ENCODE measurements around the gene FUT7.

Gene FUT7

GRCh38 chr9:137050570-137050969 lies 18.7 kb upstream of the FUT7 start:
- no peak for DNase-seq (ENCODE audit: low read depth in 2 of 2, low spot score in 1 of 2)

GRCh38 chr9:137049544-137050449 lies 17.9 kb upstream of the FUT7 start:
- DNase-seq (ENCODE audit: low read depth in 2 of 2, low spot score in 1 of 2), result no peak

DNA sequence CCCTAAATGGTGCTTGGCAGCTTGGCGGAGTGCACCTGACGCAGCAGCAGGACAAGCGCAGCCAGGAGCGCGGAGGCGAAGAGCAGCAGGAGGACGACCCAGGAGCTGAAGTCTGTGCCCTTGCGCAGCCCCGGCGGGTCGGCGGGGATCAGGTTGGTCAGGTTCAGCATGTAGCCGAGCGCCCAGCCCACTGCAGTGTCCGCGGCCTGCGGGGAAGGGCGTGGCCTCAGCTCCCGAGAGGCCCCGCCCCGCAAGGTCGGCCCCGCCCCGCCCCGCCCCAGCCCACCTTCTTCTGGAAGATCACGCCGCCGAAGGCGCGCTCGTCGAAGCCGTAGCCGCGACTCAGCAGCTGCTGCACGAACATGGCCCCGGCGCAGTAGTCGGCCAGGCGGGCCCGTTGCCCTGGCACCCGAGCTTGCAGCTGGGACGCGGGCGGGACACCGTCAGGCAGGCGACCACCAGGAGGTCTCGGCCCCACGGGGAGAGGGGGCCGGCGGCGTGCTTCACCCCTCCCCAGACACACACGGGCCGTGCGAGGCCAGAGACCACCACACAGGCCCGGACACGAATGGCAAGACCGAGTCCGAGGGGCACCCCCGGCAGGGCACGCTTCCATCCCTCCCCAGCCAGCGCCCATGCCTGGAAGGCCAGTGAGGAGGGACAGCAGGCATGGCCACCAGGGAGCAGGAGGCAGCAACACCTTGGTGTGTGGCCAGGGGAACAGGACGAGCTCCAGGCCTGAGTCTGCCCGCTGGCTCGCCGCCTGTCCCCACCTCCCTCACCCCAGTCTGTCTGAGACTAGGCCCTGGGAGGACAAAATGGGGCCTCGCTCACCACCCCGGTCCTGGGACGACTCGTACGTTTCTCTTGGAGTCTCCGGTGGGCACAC lies 17.0 kb upstream of the FUT7 start:
- no peak for DNase-seq (ENCODE audit: low read depth in 2 of 2, low spot score in 1 of 2)

DNA sequence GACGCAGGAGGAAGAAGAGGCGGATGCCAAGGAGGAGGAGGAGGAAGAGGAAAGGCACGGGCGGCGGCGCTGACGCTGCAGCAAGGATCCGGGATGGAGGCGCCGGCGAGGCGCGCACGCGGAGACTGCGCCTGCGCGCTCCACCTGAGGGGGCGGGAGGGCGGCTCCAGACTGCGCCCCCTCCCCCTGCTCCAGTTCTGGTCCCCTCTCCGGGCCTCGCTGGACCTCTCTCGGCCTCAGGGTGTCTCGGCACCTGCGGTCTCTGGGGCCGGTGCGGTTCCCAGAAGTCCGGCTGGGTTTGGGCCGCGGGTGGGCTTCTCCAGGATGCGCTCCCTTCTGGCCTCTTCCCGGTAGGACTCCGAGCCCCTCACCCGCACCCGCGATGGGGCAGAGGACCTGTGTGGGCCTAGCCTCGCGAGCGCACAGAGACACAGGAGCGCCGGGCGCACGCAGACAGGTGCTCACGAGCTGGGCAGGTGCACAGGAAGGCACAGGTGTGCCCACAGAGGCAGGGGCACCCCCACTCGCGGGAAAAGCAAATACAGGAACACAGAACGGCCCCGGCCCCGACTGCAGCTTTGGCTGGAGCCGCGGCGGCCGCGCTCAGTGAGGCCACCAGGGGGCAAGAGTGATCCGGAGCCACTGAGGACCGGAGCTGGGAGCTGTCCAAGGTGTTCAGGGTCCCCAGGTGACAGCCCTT lies 14.3 kb upstream of the FUT7 start, which contains the start of gene NPDC1:
NPDC1 (minus strand) TSS at position 90 of the 700 bp plus-strand sequence. CDS start 188 bp downstream, outside the sequence.
- peak in 1 of 2 donors; percentile 58 for DNase-seq (ENCODE audit: low read depth in 2 of 2, low spot score in 1 of 2)

GRCh38 chr9:137045294-137046087 lies 13.6 kb upstream of the FUT7 start:
- DNase-seq (ENCODE audit: low read depth in 2 of 2, low spot score in 1 of 2), result no peak

DNA sequence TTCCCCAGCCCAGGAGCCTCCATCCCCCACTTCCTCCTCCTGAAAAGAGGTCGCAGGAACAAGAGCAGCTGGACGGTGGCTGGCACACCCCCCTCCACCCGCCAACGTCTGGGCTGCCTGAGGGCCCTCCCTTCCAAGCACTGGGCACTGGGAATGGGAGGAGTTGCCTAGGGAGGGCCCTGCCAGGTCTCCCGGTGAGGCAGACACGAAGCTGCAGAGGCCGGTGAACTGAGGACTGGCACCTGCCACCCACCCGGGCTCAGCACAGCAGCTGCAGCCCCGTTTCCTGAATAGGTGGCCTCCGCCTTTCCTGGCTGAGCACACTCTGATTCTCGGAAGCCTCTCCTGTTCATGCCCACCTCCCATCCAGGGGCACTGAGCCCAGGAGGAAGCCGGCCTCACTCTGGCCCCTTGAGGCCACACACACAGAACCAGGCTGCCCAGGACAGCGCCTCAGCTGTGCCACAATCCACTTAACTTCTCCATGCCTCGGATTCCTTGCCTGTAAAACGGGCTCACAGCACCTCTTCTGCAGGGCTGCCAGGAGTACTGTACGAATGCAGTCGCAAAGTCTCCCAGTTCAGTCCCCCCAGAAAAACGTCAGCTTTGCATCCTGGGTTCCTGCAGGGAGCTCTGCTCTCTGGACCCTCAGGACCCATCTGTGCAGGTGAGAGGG lies 12.8 kb upstream of the FUT7 start:
- DNase-seq (ENCODE audit: low read depth in 2 of 2, low spot score in 1 of 2), result no peak

- DNase-seq (ENCODE audit: low read depth in 2 of 2, low spot score in 1 of 2), result no peak
These were observed 12.1 kb upstream of the FUT7 start for GRCh38 chr9:137044037-137044436.

- DNase-seq (ENCODE audit: low read depth in 2 of 2, low spot score in 1 of 2), result no peak
These were observed 11.2 kb upstream of the FUT7 start for GRCh38 chr9:137042751-137043727.

DNA sequence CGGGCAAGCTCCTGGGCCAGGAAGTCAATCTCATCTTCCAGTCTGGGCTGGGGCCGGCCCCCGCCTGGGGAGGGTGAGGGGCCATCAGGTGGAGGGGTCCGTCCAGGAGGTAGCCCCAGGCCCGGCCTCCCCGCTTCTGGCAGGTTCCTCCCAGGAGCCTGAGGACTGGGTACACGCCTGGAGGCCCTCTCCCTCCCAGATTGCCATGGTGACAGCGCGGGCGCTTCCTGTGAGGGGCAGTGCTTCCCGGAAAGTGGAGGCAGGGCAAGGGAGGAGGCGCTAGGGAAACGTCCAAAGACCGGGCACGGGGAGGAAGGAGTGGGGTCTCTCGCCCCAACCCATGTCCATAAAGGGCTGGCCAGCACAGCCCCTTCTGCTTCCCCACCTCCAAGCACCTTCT lies 9.2 kb upstream of the FUT7 start:
- no peak for DNase-seq (ENCODE audit: low read depth in 2 of 2, low spot score in 1 of 2)

DNA sequence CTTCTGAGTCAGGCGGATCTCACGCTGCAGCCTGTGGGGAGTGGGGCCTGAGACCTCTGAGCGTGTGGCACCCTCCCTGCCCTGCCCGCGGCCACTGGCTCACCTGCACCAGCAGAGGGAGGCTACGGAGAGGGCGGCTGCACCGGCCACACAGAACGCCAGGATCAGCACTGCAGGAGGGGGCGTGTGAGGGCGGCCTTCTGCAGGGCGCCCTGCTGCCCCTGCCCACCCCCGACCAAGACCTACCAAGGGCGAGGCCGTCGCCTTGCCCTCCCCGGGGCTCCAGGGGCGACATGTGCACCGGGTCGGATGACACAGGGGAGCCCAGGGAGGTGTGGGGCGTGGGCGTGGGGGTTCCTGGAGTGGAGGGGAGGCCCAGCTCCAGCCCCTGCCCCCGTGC lies 8.7 kb upstream of the FUT7 start:
- no peak for DNase-seq (ENCODE audit: low read depth in 2 of 2, low spot score in 1 of 2)

- no peak for DNase-seq (ENCODE audit: low read depth in 2 of 2, low spot score in 1 of 2)
These were observed 7.9 kb upstream of the FUT7 start for GRCh38 chr9:137039611-137040366.

DNA sequence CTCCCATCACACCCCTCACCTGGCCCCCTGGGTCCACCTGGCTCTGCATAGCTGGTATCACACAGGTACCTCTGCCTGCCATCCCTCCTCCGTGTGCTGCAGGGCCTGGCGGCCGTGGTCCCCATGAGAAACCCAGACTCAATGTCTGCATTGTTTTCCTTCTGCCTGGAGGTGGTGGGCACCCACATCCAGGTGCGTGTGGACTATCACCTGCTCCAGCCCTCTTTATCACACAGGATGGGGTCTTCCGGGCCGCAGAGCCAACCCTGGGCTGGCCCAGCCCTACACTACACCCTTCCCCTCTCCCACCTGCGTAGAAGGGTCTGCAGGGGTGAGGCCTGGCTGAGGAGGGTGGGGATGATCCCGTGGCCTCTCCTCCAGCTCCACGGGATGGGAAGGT lies 7.0 kb upstream of the FUT7 start:
- DNase-seq (ENCODE audit: low read depth in 2 of 2, low spot score in 1 of 2), result no peak

DNA sequence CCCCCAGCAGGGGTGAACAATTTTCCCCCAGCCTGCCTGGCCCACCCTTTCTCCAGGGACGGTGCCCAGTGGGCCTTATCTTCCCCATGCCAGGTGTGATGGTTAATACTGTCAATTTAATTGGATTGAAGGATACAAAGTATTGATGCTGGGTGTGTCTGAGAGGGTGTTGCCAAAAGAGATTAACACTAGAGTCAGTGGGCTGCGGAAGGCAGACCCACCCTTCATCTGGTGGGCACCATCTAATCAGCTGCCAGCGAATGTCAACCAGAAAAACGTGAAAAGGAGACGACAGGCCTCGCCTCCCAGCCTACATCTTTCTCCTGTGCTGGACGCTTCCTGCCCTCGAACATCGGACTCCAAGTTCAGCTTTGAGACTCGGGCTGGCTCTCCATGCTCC lies 5.6 kb upstream of the FUT7 start:
- no peak for DNase-seq (ENCODE audit: low read depth in 2 of 2, low spot score in 1 of 2)

GRCh38 chr9:137037035-137037434 lies 5.1 kb upstream of the FUT7 start:
- no peak for DNase-seq (ENCODE audit: low read depth in 2 of 2, low spot score in 1 of 2)

DNA sequence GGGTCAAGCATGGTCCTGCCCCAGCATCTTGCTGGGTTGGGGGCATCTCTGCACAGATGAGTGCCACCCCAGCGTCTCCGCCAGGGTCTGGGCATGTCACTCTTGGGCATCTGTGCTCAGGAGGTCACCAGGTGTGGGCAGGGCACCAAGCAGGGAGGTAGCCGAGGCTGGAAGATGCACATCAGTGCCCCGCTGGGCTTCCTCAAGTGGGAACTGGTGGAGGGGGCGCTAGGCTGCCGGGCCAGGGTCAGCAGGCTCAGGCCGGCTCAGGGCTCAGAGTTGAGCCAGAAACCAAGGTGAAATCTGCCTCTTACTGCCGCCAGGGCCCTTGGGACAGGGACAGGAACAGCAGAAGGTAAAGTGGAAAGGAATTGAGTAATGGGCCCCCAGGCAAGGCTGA lies 4.0 kb upstream of the FUT7 start:
- no peak for DNase-seq (ENCODE audit: low read depth in 2 of 2, low spot score in 1 of 2)

DNA sequence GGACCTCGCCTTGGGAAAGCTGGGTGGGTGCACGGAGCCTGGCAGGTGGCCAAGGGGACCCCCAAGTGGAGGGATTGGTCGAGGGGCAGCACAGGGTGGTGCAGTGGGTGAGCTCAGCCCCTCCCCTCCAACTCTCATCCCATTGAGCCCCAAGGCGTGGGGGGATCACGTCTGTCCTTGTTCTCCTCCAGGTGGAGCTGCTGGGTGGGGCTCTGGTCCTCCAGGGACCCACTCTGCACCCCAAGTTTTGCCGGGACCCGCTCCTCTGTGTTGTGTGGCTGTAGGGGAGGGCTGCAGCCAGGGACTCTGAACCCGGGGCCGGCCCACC lies 3.6 kb upstream of the FUT7 start:
- DNase-seq (ENCODE audit: low read depth in 2 of 2, low spot score in 1 of 2), result no peak

GRCh38 chr9:137034709-137035506 lies 3.0 kb upstream of the FUT7 start:
- DNase-seq (ENCODE audit: low read depth in 2 of 2, low spot score in 1 of 2), result peak; percentile 74 to 76

All from stimulated activated CD8-positive, alpha-beta memory T cell treated with anti-CD3 and anti-CD28 coated beads, Interleukin-4, amount 100 ng/mL, for 1 hour (primary cell).